Measurements from ENCODE around the gene CERCAM. TPM values are rescaled to one million over a fixed set of nuclear protein-coding genes. Genes with fewer than 3 reads are reported as not detected.
A peak's percentile ranks its signal among the peaks of the same experiment; 100 is the strongest.

CERCAM gene
- total and polyA plus RNA-seq, 2 of the 4 experiments (the other 2 are of a cell fraction) = 15.1 to 118 TPM

GRCh38 chr9:128396970-128397613, 23.6 kb upstream of the CERCAM start:
- intact Hi-C loops (cut with micrococcal nuclease) (no loop called here), in situ Hi-C loops (cut with MboI; ENCODE audit: low sequenced_read_pairs) (no loop called here), dilution Hi-C loops (cut with HindIII; ENCODE audit: low sequenced_read_pairs, unreplicated experiment) (no loop called here)
- ChIA-PET POLR2A (ENCODE audit: unreplicated experiment) (interaction anchor here (0.6 kb wide), 1 partner anchor 26 kb away, joined by 6 read pairs; the partner anchor contains the start of gene URM1), CTCF (no interaction called here)
- Histone ChIP-seq H3K4me2 (ENCODE audit: low read depth, low read length) (no peak overlapping the region; the same call in 1 of the 2 replicates), H4K8ac (ENCODE audit: low read depth in 2 of 2, low read length in 2 of 2) (no peak overlapping the region), H4K20me1 (ENCODE audit: insufficient read depth, low read length) (no peaks in the 10 kb centered on the region; the same call in 1 of the 2 replicates), H3K4ac (ENCODE audit: low read depth, low read length) (no peak overlapping the region), H3K4me3 (ENCODE audit: insufficient read depth, low read depth, low read length) (no peak overlapping the region), H2AK9ac (replicated peaks; ENCODE audit: low read depth, low read length, poor library complexity) (peak overlapping the region; percentile 25), H2BK5ac (ENCODE audit: low read depth, low read length, poor library complexity, severe bottlenecking) (no peak overlapping the region), H2AFZ (replicated peaks; ENCODE audit: low read length, poor library complexity) (peak overlapping the region; percentile 27), H3K18ac (ENCODE audit: low read depth, low read length) (no peak overlapping the region), H3K27ac (ENCODE audit: insufficient read depth, low read length) (no peak overlapping the region), H3K23ac (ENCODE audit: low read depth, low read length) (no peak overlapping the region), H4K5ac (ENCODE audit: low read depth, low read length) (no peak overlapping the region), H3K14ac (replicated peaks; ENCODE audit: low read depth, low read length) (no peak overlapping the region), H3K9me3 (ENCODE audit: control insufficient read depth, insufficient read depth, low read length) (no peaks in the 10 kb centered on the region), H3K9ac (ENCODE audit: low read depth, low read length) (no peak overlapping the region), H4K91ac (ENCODE audit: insufficient read depth, low read depth, low read length) (no peak overlapping the region), H3K79me1 (ENCODE audit: low read depth in 1 of 2, low read length in 2 of 2) (no peaks in the 10 kb centered on the region), H2BK15ac (ENCODE audit: low read depth, low read length) (no peak overlapping the region), H2BK120ac (ENCODE audit: low read depth, low read length) (no peak overlapping the region), H3K36me3 (ENCODE audit: control insufficient read depth, insufficient read depth, low read length) (peaks cover 3% of the 10 kb centered on the region; the same call in 1 of the 2 replicates), H2AK5ac (ENCODE audit: low read depth, low read length) (no peak overlapping the region), H2BK20ac (ENCODE audit: low read depth, low read length) (no peak overlapping the region), H3K9me1 (ENCODE audit: insufficient read depth, low read length) (no peaks in the 10 kb centered on the region), H3K56ac (ENCODE audit: extremely low read depth, insufficient read depth, low read length) (no peak overlapping the region), H3K4me1 (ENCODE audit: control insufficient read depth, insufficient read depth, low read length) (no peaks in the 10 kb centered on the region), H3K27me3 (ENCODE audit: control insufficient read depth, insufficient read depth, low read length) (peaks cover 16% of the 10 kb centered on the region)
- WGBS, 2 experiments (ENCODE audit: extremely low coverage in 2 of 2, insufficient read length in 1 of 2) = 13% methylated on average over 14 of the region's 19 CpGs; no CpG with 5 or more reads in 1 of the 2 experiments
- TF ChIP-seq RCOR1 (IDR thresholded peaks at IDR 0.05; ENCODE audit: insufficient replicate concordance, low read length) (no peak), MXI1 (IDR thresholded peaks at IDR 0.05; ENCODE audit: borderline replicate concordance, low read depth, low read length) (no peak), FOS (IDR thresholded peaks at IDR 0.05; ENCODE audit: low read depth, low read length) (no peak), MAZ (IDR thresholded peaks at IDR 0.05; ENCODE audit: borderline replicate concordance, low read depth, low read length) (no peak), RAD21 (IDR thresholded peaks at IDR 0.05; ENCODE audit: low read length) (no peak)
- peak; percentile 42; the same call in 1 of the 2 replicates for ATAC-seq (ENCODE audit: low read depth)
- no peak for DNase-seq
- BruUV-seq (replicated peaks) = no TSS peak

Data from IMR-90 (cell line).